OCI-LY3 (cell line): Measurements from ENCODE around the gene HBD.

Source experiments
- EZH2phosphoT487 ChIP-seq: fragments of 200-600 bp; shearing (Covaris generic); IDR thresholded peaks from 2 replicates; pipeline ENCODE4 v1.6.1; 2018; ENCODE audit warnings: antibody characterized with exemption, mixed run types, low read depth
- TF ChIP-seq, protein P1 (sequence below): fragments of 200-600, 300-600 bp; sonication (generic); IDR thresholded peaks from 2 replicates; pipeline ENCODE4 v1.5.1; 2014; ENCODE audit warnings: antibody characterized with exemption, low read length, low read depth

DNA sequence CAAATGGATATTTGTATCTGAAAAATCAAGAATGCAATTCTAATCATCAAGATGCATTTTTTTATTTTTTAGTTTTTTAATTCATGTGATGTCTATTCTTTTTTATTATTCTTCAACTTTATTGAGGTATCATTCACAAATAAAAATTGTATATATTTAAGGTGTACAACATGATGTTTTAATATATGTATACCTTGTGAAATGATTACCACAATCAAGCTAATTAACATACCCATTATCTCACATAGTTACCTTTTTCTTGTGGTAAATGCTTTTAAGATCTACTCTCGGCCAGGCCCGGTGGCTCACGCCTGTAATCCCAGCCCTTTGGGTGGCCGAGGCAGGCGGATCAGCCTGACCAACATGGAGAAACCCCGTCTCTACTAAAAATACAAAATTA lies 11.1 kb downstream of the HBD start:
- TF ChIP-seq, protein P1, sequence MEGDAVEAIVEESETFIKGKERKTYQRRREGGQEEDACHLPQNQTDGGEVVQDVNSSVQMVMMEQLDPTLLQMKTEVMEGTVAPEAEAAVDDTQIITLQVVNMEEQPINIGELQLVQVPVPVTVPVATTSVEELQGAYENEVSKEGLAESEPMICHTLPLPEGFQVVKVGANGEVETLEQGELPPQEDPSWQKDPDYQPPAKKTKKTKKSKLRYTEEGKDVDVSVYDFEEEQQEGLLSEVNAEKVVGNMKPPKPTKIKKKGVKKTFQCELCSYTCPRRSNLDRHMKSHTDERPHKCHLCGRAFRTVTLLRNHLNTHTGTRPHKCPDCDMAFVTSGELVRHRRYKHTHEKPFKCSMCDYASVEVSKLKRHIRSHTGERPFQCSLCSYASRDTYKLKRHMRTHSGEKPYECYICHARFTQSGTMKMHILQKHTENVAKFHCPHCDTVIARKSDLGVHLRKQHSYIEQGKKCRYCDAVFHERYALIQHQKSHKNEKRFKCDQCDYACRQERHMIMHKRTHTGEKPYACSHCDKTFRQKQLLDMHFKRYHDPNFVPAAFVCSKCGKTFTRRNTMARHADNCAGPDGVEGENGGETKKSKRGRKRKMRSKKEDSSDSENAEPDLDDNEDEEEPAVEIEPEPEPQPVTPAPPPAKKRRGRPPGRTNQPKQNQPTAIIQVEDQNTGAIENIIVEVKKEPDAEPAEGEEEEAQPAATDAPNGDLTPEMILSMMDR = no peak
- no peak for TF ChIP-seq EZH2phosphoT487
